CD4-positive, CD25-positive, alpha-beta regulatory T cell (primary cell): ENCODE results near the gene LGALS14. TPM values are rescaled to one million over a fixed set of nuclear protein-coding genes. Genes with fewer than 3 reads are reported as not detected.

Experiments
- ATAC-seq, 2 donors: fragments of 150-1000 bp; cut with Tn5 transposase; one replicate each; pipeline ENCODE4 v1.10.0; 2021; ENCODE audit warnings: low read depth in 2 of 2, moderate number of reproducible peaks in 2 of 2, moderate library complexity in 1 of 2
- DNase-seq, 3 donors: peaks; one replicate each; pipeline versions ENCODE4 v3.0.0 to v3.0.0-alpha.2; 2012 to 2022; ENCODE audit warnings: mixed read lengths in 1 of 3
- H3K27ac ChIP-seq: one replicate; pipeline ENCODE4 v1.7.0; 2013; ENCODE audit warnings: mild to moderate bottlenecking, low read length; ENCODE audit not compliant: insufficient read depth, poor library complexity, severe bottlenecking
- H3K27me3 ChIP-seq: one replicate; pipeline ENCODE4 v1.7.0; 2013; ENCODE audit warnings: low read length; ENCODE audit not compliant: control insufficient read depth, insufficient read depth
- H3K36me3 ChIP-seq: one replicate; pipeline ENCODE4 v1.7.0; 2013; ENCODE audit warnings: mild to moderate bottlenecking, low read length, moderate library complexity; ENCODE audit not compliant: control insufficient read depth, insufficient read depth
- H3K4me1 ChIP-seq: 2 replicates; pipeline ENCODE4 v1.7.0; 2013; ENCODE audit warnings: mild to moderate bottlenecking, low read length; ENCODE audit not compliant: insufficient read depth, control insufficient read depth, poor library complexity, severe bottlenecking
- H3K4me3 ChIP-seq: one replicate; pipeline ENCODE4 v1.7.0; 2013; ENCODE audit warnings: low read depth, mild to moderate bottlenecking, low read length, moderate library complexity
- H3K9me3 ChIP-seq, 2 experiments: 1 replicate in 1 of 2; 2 replicates in 1 of 2; pipeline ENCODE4 v1.7.0; 2013; ENCODE audit warnings: low read length in 2 of 2, mild to moderate bottlenecking in 1 of 2, moderate library complexity in 1 of 2; ENCODE audit not compliant: control insufficient read depth in 2 of 2
- H3K27ac Mint-ChIP-seq, 3 donors: one replicate each; pipeline ENCODE4 v1.8.0; 2020 to 2022; ENCODE audit warnings: mild to moderate bottlenecking in 3 of 3, mixed read lengths in 3 of 3, moderate library complexity in 2 of 3
- H3K27me3 Mint-ChIP-seq: one replicate; pipeline ENCODE4 v1.8.0; 2022; ENCODE audit warnings: mild to moderate bottlenecking, mixed read lengths
- H3K36me3 Mint-ChIP-seq: one replicate; pipeline ENCODE4 v1.8.0; 2020; ENCODE audit warnings: mixed read lengths
- H3K4me1 Mint-ChIP-seq, 4 donors: one replicate each; pipeline ENCODE4 v1.8.0; 2020 to 2022; ENCODE audit warnings: mixed read lengths in 4 of 4, mild to moderate bottlenecking in 1 of 4
- H3K4me3 Mint-ChIP-seq, 4 donors: one replicate each; pipeline ENCODE4 v1.8.0; 2020 to 2022; ENCODE audit warnings: mild to moderate bottlenecking in 4 of 4, mixed read lengths in 4 of 4, moderate library complexity in 3 of 4
- H3K9me3 Mint-ChIP-seq, 7 donors: one replicate each; pipeline ENCODE4 v1.8.0; 2020 to 2022; ENCODE audit warnings: mixed read lengths in 7 of 7, mild to moderate bottlenecking in 3 of 7, moderate library complexity in 2 of 7
- polyA plus RNA-seq, 4 donors: library from polyadenylated mRNA; unstranded; fragments of 300-500 nt; fragmentation: Illumina TruSeq; gene quantifications; one replicate each; pipeline ENCODE4 v1.2.3, GENCODE V29; 2021
- total RNA-seq: library from RNA; stranded (reverse); gene quantifications from one replicate; pipeline ENCODE4 v1.2.3, GENCODE V29; 2022

LGALS14 gene
- total and polyA plus RNA-seq, 5 donors from 2014 or later, result 0.73 TPM; not detected in 4

DNA sequence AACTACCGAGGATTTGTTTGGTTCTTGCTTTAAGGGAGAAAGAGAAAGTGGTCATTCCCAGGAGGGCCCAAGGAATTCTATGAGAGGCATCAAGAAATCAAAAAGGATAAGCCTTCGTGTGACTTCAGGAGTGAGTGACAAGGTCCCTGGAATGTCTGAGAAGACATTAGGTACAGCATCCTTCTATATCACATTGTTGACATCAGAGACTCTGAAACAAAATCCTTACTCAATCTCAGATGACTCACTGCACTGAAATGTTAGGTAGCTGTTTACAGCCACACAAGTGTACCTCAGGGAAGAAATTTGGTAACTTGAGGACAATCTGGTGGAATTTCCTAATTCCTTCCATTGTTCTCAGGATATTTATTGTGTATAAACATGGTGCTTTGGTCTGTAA is 7.9 kb upstream of the LGALS14 start:
- no peaks in the 10 kb centered on the region for H3K36me3 ChIP-seq
- no peak overlapping the region for H3K4me3 ChIP-seq
- peaks cover 13% of the 10 kb centered on the region for H3K27me3 ChIP-seq
- no peaks in the 10 kb centered on the region for H3K4me1 ChIP-seq
- ATAC-seq (no peak), DNase-seq (no peak)
- H3K4me3 Mint-ChIP-seq, result no peak overlapping the region
- H3K4me1 Mint-ChIP-seq, result no peaks in the 10 kb centered on the region
- H3K9me3 Mint-ChIP-seq, result peaks cover 0 to 6% (median 0%) of the 10 kb centered on the region in 7 donors
- H3K9me3 ChIP-seq, result no peaks in the 10 kb centered on the region
- peaks cover 15% of the 10 kb centered on the region for H3K27me3 Mint-ChIP-seq
- H3K27ac Mint-ChIP-seq, result no peak overlapping the region
- no peak overlapping the region for H3K27ac ChIP-seq
- peaks cover 6% of the 10 kb centered on the region for H3K36me3 Mint-ChIP-seq

DNA sequence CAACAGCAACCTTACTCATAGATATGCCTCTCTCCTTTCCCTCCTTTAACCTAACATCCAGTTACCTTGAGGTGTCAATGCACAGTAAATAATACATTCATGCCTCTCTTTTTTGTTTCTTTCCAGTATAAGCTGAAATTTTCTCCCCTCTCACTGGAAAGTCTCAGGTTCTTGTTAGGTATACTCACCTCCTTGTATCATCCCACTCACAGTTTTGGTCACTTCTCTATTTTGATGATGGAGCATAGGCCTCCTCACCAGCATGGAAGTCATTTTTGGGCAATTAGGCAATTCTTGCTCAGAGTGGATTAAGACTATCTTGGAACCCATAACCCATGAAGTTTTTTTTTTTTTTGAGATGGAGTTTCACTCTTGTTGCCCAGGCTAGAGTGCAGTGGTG is 5.7 kb upstream of the LGALS14 start:
- peaks cover 17% of the 10 kb centered on the region for H3K27me3 Mint-ChIP-seq
- Histone ChIP-seq H3K4me3 (no peak overlapping the region), H3K4me1 (no peaks in the 10 kb centered on the region), H3K9me3 (no peaks in the 10 kb centered on the region), H3K36me3 (no peaks in the 10 kb centered on the region), H3K27me3 (peaks cover 11% of the 10 kb centered on the region), H3K27ac (no peak overlapping the region)
- ATAC-seq, result no peak
- peaks cover 0 to 3% (median 0%) of the 10 kb centered on the region in 7 donors for H3K9me3 Mint-ChIP-seq
- H3K4me3 Mint-ChIP-seq, result no peak overlapping the region
- no peak overlapping the region for H3K27ac Mint-ChIP-seq
- DNase-seq, result no peak
- H3K4me1 Mint-ChIP-seq, result no peaks in the 10 kb centered on the region
- H3K36me3 Mint-ChIP-seq, result no peaks in the 10 kb centered on the region

DNA sequence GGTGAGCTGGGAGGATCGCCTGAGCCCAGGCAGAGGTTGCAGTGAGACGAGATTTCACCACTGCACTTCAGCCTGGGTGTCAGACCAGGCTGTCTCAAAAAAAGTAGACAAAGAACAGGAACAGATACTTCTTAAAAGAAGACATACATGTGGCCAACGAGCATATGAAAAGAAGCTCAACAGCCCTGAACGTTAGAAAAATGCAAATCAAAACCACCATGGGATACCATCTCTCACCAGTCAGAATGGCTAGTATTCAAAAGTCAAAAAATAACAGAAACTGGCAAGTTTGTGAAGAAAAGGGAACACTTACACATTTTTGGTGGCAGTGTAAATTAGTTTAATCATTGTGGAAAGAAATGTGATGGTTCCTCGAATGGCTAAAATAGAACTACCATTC is 3.0 kb upstream of the LGALS14 start:
- H3K36me3 ChIP-seq, result no peaks in the 10 kb centered on the region
- DNase-seq (no peak), ATAC-seq (no peak)
- Mint-ChIP-seq H3K27ac (no peak overlapping the region), H3K36me3 (no peaks in the 10 kb centered on the region), H3K4me1 (peaks cover 0 to 14% (median 9%) of the 10 kb centered on the region in 4 donors), H3K27me3 (peaks cover 9% of the 10 kb centered on the region), H3K4me3 (no peak overlapping the region), H3K9me3 (no peaks in the 10 kb centered on the region)
- H3K27me3 ChIP-seq, result peaks cover 8% of the 10 kb centered on the region
- H3K27ac ChIP-seq, result no peak overlapping the region
- no peaks in the 10 kb centered on the region for H3K4me1 ChIP-seq
- H3K4me3 ChIP-seq, result no peak overlapping the region
- no peaks in the 10 kb centered on the region for H3K9me3 ChIP-seq

DNA sequence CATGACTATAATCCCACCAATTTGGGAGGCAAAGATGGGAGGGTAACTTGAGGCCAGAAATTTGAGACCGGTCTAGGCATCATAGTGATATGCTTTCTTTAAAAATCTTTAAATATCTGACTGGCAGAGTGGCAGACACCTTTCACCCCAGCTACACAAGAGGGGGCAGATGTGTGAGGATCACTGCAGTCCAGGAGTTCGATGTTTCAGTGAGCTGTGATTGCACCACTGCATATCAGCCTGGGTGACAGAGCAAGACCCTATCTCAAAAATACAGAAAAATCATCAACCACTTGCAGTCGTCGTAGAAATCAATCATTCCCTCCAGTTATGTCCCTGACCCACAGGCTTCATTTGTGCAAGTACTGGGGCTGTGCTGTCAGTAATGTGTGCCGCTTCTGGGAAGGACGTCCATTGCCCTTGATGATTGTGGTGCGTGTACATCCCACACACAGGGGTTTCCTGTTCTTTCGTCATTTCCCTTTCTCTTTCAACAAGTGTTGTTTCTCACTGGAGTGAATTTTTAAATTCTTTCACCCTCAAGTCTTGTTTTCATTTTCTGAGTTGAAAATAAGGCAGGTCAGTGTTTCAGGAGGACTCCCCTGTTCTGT is 1.4 kb downstream of the LGALS14 start:
- Histone ChIP-seq H3K36me3 (no peaks in the 10 kb centered on the region), H3K4me3 (no peak overlapping the region), H3K4me1 (no peaks in the 10 kb centered on the region), H3K9me3 (no peaks in the 10 kb centered on the region), H3K27ac (no peak overlapping the region), H3K27me3 (peaks cover 3% of the 10 kb centered on the region)
- H3K27ac Mint-ChIP-seq, result peak overlapping the region in 1 of 3 donors; percentile 17
- H3K9me3 Mint-ChIP-seq, result no peaks in the 10 kb centered on the region
- H3K36me3 Mint-ChIP-seq, result no peaks in the 10 kb centered on the region
- peaks cover 7% of the 10 kb centered on the region for H3K27me3 Mint-ChIP-seq
- ATAC-seq (no peak), DNase-seq (peak in 1 of 3 donors; percentile 42)
- H3K4me3 Mint-ChIP-seq, result no peak overlapping the region
- H3K4me1 Mint-ChIP-seq, result peaks cover 0 to 14% (median 11%) of the 10 kb centered on the region in 4 donors

DNA sequence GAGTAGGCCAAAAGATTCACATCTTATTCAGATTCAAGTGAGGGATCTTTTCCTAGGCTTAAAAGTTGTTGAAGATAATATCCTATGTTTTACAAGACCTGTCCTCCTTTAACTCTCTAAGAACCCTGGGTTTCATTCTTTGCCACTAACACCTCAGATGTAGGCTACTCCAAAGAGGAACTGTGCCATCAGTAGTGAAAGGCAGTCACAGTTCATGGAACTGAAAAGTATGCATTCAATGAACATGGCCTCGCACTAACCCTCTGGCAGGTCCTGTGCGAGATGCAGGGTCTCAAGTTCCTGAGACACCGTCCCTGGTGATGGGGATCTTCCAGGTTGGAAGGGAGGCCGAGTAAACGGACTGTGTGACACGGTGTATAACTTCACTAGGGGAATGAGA is 4.3 kb downstream of the LGALS14 start:
- Mint-ChIP-seq H3K4me1 (peaks cover 0 to 14% (median 11%) of the 10 kb centered on the region in 4 donors), H3K27ac (no peak overlapping the region), H3K36me3 (no peaks in the 10 kb centered on the region), H3K9me3 (peaks cover 0 to 6% (median 0%) of the 10 kb centered on the region in 7 donors), H3K27me3 (no peaks in the 10 kb centered on the region), H3K4me3 (no peak overlapping the region)
- DNase-seq (no peak), ATAC-seq (no peak)
- no peak overlapping the region for H3K4me3 ChIP-seq
- H3K4me1 ChIP-seq, result no peaks in the 10 kb centered on the region
- no peaks in the 10 kb centered on the region for H3K36me3 ChIP-seq
- H3K27ac ChIP-seq, result no peak overlapping the region
- H3K9me3 ChIP-seq, result no peaks in the 10 kb centered on the region
- H3K27me3 ChIP-seq, result peaks cover 6% of the 10 kb centered on the region

DNA sequence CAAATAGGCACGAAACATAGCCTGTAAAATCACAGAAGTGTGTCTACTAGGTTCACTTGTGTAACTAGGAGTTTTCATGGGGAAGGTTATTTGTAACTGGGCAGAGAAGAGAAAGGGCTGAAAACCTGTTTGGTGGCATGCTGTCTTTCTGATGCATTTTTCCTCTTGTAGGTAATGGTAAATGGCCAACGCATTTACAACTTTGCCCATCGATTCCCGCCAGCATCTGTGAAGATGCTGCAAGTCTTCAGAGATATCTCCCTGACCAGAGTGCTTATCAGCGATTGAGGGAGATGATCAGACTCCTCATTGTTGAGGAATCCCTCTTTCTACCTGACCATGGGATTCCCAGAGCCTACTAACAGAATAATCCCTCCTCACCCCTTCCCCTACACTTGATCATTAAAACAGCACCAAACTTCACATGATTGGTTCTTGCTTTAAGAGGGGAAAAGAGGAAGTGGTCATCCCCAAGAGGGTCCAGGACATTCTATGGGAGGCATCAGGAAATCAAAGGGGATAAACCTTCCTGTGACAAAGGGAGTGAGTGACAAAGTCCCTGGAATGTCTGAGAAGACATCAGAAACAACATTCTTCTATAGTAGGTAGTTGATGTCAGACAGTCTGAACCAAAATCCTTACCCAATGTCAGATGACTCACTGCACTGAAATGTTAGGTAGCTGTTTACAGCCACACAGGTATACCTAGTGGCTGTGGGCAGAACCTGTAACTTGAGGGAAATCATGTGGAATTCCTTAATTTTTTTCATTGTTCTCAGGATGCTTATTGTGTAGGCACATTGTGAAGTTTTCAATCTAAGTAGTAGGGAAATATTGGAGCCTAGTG is 5.0 kb downstream of the LGALS14 start:
- peaks cover 0 to 14% (median 11%) of the 10 kb centered on the region in 4 donors for H3K4me1 Mint-ChIP-seq

DNA sequence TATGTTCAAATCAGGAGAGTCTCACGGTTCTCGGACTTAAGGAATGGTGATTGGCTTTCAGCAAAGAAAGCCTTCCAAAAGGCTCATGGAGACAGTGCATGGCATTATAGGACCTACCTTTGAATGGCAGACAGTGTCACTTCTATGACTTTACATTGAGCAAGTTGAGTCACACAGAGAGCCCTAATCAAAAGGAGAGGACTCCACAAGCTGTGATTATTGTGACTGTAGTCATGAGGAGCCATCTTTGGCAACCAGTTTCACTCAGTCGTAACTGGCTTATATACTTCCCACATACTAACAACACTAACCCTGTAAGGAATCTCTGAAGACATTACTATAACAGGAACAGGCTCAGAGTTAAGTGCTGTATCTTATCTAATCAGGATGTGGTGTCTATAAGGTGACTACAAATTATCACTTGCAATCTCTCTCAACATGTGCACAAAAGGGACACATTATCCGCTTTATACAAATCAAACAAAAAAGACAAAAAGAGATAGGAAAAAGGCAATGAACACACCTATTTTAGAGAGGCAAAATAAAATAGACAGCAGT is 6.1 kb downstream of the LGALS14 start:
- H3K36me3 ChIP-seq, result no peaks in the 10 kb centered on the region
- H3K9me3 ChIP-seq, result no peaks in the 10 kb centered on the region
- Mint-ChIP-seq H3K4me3 (no peak overlapping the region), H3K36me3 (no peaks in the 10 kb centered on the region), H3K4me1 (peaks cover 0 to 10% (median 6%) of the 10 kb centered on the region in 4 donors), H3K27ac (no peak overlapping the region), H3K27me3 (peaks cover 5% of the 10 kb centered on the region), H3K9me3 (peaks cover 0 to 6% (median 1%) of the 10 kb centered on the region in 7 donors)
- DNase-seq (no peak), ATAC-seq (no peak)
- H3K27me3 ChIP-seq, result peaks cover 6% of the 10 kb centered on the region
- no peak overlapping the region for H3K27ac ChIP-seq
- H3K4me1 ChIP-seq, result no peaks in the 10 kb centered on the region
- H3K4me3 ChIP-seq, result no peak overlapping the region

More for the DNA sequence above, 5.0 kb downstream of the LGALS14 start:
- no peaks in the 10 kb centered on the region for H3K36me3 ChIP-seq
- DNase-seq, result no peak
- Mint-ChIP-seq H3K27ac (no peak overlapping the region), H3K9me3 (peaks cover 0 to 6% (median 1%) of the 10 kb centered on the region in 7 donors), H3K4me3 (no peak overlapping the region), H3K36me3 (no peaks in the 10 kb centered on the region), H3K27me3 (no peaks in the 10 kb centered on the region)
- no peaks in the 10 kb centered on the region for H3K9me3 ChIP-seq
- no peak overlapping the region for H3K27ac ChIP-seq
- H3K4me3 ChIP-seq, result no peak overlapping the region
- ATAC-seq, result no peak
- no peaks in the 10 kb centered on the region for H3K4me1 ChIP-seq
- H3K27me3 ChIP-seq, result peaks cover 6% of the 10 kb centered on the region
